Lower lobe of right lung (tissue), 2 donors: ENCODE results near the gene ANKRD24. TPM values are rescaled to one million over a fixed set of nuclear protein-coding genes. Genes with fewer than 3 reads are reported as not detected.

ENCODE experiments used
- ATAC-seq, 2 donors: fragments of 200-7000 bp; cut with Tn5 transposase; one replicate each; pipeline ENCODE4 v1.9.1; 2020 to 2022; ENCODE audit warnings: mild to moderate bottlenecking in 2 of 2, moderate library complexity in 2 of 2
- DNase-seq: peaks from one replicate; pipeline ENCODE4 v3.0.0-alpha.2; 2020
- H3K27ac ChIP-seq: fragments of 200-600 bp; one replicate; pipeline ENCODE4 v1.8.0; 2022
- H3K27me3 ChIP-seq: fragments of 200-600 bp; one replicate; pipeline ENCODE4 v1.8.0; 2022; ENCODE audit warnings: low read depth
- H3K36me3 ChIP-seq: fragments of 200-600 bp; one replicate; pipeline ENCODE4 v1.8.0; 2022; ENCODE audit warnings: mild to moderate bottlenecking
- H3K4me1 ChIP-seq: fragments of 200-600 bp; one replicate; pipeline ENCODE4 v1.8.0; 2022
- H3K4me3 ChIP-seq: fragments of 200-600 bp; one replicate; pipeline ENCODE4 v1.8.0; 2022; ENCODE audit warnings: mild to moderate bottlenecking
- H3K9me3 ChIP-seq: fragments of 200-600 bp; one replicate; pipeline ENCODE4 v1.8.0; 2022
- intact Hi-C: fragments of 100-400 bp; cut with DNase I; formaldehyde crosslinking; loops from one replicate; pipeline ENCODE4 v1.11.0; 2022
- total RNA-seq: library from RNA; stranded (reverse); fragmentation: NEBNext Ultra II Directional; extraction: Animal tissue kit (Norgen Biotek cat#: 25700); gene quantifications from one replicate; pipeline ENCODE4 v1.2.1, GENCODE V29; 2021
- TF ChIP-seq, protein P1 (sequence below): fragments of 200-600 bp; IDR thresholded peaks from one replicate; pipeline ENCODE4 v1.8.0; 2022; ENCODE audit warnings: antibody characterized with exemption, mild to moderate bottlenecking
- donor health status: DM: no; HTN: yes; CAD: no; lungs with severe emphysema.

ANKRD24 gene
- total RNA-seq, 1 donor from 2014 or later = 1.9 TPM

DNA sequence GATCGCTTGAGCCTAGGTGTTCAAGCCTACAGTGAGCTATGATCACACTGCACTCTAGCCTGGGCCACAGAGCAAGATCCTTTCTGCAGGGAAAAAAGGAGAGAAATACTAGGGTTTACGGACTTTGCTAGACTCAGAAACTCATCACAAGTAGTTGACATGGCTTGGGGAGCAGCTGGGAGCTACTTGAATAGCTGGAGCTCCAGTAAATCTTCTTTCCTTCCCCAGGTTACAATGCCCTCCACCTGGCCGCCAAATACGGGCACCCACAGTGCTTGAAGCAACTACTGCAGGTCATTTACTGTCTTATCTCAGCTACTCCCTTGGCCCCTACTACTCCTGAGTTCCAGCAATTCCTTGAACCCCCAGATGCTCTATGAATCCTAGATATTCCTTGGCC is 19.3 kb downstream of the ANKRD24 start:
- TF ChIP-seq, protein P1, sequence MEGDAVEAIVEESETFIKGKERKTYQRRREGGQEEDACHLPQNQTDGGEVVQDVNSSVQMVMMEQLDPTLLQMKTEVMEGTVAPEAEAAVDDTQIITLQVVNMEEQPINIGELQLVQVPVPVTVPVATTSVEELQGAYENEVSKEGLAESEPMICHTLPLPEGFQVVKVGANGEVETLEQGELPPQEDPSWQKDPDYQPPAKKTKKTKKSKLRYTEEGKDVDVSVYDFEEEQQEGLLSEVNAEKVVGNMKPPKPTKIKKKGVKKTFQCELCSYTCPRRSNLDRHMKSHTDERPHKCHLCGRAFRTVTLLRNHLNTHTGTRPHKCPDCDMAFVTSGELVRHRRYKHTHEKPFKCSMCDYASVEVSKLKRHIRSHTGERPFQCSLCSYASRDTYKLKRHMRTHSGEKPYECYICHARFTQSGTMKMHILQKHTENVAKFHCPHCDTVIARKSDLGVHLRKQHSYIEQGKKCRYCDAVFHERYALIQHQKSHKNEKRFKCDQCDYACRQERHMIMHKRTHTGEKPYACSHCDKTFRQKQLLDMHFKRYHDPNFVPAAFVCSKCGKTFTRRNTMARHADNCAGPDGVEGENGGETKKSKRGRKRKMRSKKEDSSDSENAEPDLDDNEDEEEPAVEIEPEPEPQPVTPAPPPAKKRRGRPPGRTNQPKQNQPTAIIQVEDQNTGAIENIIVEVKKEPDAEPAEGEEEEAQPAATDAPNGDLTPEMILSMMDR = no peak
- DNase-seq = no peak
- intact Hi-C loops = no loop called here
- H3K27me3 ChIP-seq = peaks cover 35% of the 10 kb centered on the region
- ATAC-seq = no peak
- no peak overlapping the region for H3K4me3 ChIP-seq
- H3K36me3 ChIP-seq = no peaks in the 10 kb centered on the region
- no peaks in the 10 kb centered on the region for H3K9me3 ChIP-seq
- H3K27ac ChIP-seq = no peak overlapping the region
- H3K4me1 ChIP-seq = no peaks in the 10 kb centered on the region

DNA sequence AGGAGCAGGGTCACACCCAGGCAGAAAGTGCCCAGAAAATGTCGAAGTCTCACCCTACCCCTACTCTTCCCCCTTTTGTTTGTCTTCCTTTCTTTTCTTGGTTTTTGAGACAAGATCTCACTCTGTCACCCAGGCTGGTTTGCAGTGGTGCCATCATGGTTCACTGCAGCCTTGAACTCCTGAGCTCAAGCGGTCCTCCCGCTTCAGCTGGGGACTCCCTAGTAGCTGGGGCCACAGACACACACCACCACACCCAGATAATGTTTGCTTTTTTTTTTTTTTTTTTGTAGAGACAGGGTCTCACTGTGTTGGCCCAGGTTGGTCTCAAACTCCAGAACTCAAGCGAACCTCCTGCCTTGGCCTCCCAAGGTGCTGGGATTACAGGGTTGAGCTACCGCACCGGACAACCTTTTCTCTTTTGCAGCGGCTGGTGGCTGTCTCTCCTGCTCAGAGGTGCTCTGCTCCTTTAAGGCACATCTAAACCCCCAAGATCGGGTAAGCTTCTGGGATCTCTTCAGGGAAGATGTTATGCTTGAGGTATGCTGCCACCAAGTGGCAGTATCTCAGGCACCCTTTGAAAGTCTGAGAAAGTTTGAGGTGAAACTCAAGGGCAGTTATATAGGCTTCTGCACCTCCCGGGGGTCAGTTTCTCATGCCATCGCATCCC is 24.5 kb downstream of the ANKRD24 start:
- DNase-seq = no peak
- H3K4me1 ChIP-seq = no peaks in the 10 kb centered on the region
- no peak overlapping the region for H3K4me3 ChIP-seq
- H3K27ac ChIP-seq = no peak overlapping the region
- intact Hi-C loops = no loop called here
- no peaks in the 10 kb centered on the region for H3K36me3 ChIP-seq
- H3K9me3 ChIP-seq = no peaks in the 10 kb centered on the region
- peaks cover 6% of the 10 kb centered on the region for H3K27me3 ChIP-seq
- no peak for ATAC-seq
- TF ChIP-seq, protein P1 = no peak

DNA sequence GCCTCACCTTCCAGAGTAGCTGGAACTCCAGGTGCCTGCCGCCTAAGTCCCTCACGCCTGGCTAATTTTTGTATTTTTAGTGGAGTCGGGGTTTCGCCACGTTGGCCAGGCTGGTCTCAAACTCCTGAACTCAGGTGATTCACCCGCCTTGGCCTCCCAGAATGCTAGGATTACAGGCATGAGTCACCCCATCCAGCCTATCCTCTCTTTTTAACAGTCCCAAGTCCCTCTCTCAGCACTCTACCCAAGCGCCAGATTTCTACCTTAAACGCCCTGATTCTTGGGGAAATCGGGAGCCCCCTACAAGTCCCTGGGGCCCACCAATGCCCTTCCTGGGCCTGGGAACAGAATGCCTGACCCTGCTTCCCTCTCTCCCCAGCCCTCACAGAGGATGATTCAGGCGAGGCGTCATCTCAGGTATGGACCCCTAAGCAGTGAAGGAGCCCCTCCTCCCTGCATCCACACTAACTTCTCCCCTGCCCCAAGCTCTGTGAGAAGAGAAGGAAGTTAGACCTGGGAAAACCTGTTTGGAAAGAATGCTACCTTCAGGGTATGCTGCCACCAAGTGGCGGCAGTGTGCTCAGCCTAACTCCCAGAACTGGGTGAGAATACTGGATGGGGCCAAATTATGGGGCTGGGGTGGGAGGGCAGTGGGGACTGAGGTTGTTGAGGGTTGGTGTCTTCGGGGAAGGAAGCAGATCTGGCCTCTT is 26.1 kb downstream of the ANKRD24 start:
- TF ChIP-seq, protein P1 = no peak
- peaks cover 6% of the 10 kb centered on the region for H3K27me3 ChIP-seq
- H3K4me3 ChIP-seq = no peak overlapping the region
- H3K36me3 ChIP-seq = no peaks in the 10 kb centered on the region
- no peaks in the 10 kb centered on the region for H3K9me3 ChIP-seq
- no peaks in the 10 kb centered on the region for H3K4me1 ChIP-seq
- DNase-seq (no peak), ATAC-seq (no peak)
- no peak overlapping the region for H3K27ac ChIP-seq
- intact Hi-C loops = no loop called here

DNA sequence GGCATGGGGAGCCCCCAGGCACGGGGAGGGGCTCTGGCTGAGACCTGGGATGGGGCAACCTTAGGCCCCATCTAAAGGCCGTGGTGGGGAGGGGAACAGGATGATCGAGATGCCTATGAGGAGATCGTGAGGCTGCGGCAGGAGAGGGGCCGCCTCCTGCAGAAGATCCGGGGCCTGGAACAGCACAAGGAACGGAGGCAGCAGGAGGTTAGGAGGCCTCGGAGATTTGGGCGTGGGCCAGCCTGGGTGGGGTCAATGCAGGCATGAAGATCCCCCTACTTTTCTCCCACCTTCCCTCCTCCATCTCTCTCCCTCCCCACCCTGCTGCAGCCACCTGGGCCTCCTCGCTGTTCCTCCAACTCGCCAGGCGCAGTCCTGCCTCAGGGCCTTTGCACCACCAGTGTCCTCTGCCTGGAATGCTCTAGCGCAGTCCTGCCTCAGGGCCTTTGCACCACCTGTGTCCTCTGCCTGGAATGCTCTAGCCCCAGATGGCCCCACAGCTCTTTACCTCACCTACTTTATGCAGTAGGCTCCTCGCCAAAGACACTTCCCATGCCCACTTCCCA is 27.8 kb downstream of the ANKRD24 start:
- TF ChIP-seq, protein P1 = no peak
- intact Hi-C loops = no loop called here
- ATAC-seq = no peak

DNA sequence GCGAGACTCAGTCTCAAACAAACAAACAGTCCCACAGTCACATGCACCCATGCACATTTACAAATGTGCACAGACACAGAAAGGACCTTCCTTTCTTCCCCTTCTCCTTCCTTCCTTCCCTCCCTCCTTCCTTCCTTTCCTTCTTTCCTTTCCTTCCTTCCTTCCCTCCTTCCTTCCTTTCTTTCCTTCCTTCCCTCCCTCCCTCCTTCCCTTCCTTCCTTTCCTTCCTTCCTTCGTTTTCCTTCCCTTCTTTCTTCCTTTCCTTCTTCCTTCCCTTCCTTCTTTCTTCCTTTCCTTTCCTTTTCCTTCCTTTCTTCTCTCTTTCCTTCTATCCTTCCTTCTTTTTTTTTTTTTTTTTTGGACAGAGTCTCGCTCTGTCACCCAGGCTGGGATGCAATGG is 30.6 kb downstream of the ANKRD24 start:
- H3K9me3 ChIP-seq = no peaks in the 10 kb centered on the region
- no peak overlapping the region for H3K27ac ChIP-seq
- ATAC-seq = no peak
- intact Hi-C loops = no loop called here
- TF ChIP-seq, protein P1 = no peak
- H3K4me1 ChIP-seq = no peaks in the 10 kb centered on the region
- no peak for DNase-seq
- no peaks in the 10 kb centered on the region for H3K27me3 ChIP-seq
- H3K36me3 ChIP-seq = no peaks in the 10 kb centered on the region
- no peak overlapping the region for H3K4me3 ChIP-seq

More for the DNA sequence above, 27.8 kb downstream of the ANKRD24 start:
- no peak for DNase-seq
- Histone ChIP-seq H3K27ac (no peak overlapping the region), H3K27me3 (peaks cover 6% of the 10 kb centered on the region), H3K4me3 (no peak overlapping the region), H3K9me3 (no peaks in the 10 kb centered on the region), H3K4me1 (no peaks in the 10 kb centered on the region), H3K36me3 (no peaks in the 10 kb centered on the region)
